ENCODE measurements around the gene MAD1L1.

GRCh38 chr7:2105280-2105679 is 127.5 kb downstream of the MAD1L1 start:
- TF ChIP-seq USF2 (IDR thresholded peaks at IDR 0.05; ENCODE audit: low read length) (no peak), RFX5 (IDR thresholded peaks at IDR 0.05; ENCODE audit: borderline replicate concordance, low read depth, low read length) (no peak), SUZ12 (IDR thresholded peaks at IDR 0.05; ENCODE audit: low read length) (no peak), CHD7 (IDR thresholded peaks at IDR 0.05; ENCODE audit: insufficient replicate concordance, low read length) (no peak), BRCA1 (IDR thresholded peaks at IDR 0.05; ENCODE audit: low read depth, low read length) (no peak), HDAC6 (IDR thresholded peaks at IDR 0.05; ENCODE audit: low read depth, low read length) (no peak), CTCF (IDR thresholded peaks at IDR 0.05; ENCODE audit: control extremely low read depth in 1 of 3, insufficient read depth in 1 of 3, low read depth in 1 of 3, low read length in 3 of 3) (no peak), EP300 (IDR thresholded peaks at IDR 0.05; ENCODE audit: borderline replicate concordance in 1 of 2, low read depth in 2 of 2, low read length in 2 of 2) (no peak), MAX (IDR thresholded peaks at IDR 0.05) (no peak), ZNF274 (IDR thresholded peaks at IDR 0.05; ENCODE audit: borderline replicate concordance, extremely low read depth, low read length) (no peak)
